Activated naive CD8-positive, alpha-beta T cell treated with anti-CD3 and anti-CD28 coated beads, Interleukin-2, amount 50 U/mL, for 16 hours (primary cell): ENCODE data around the gene IL20.
"Not testable (repeated sequence)": the region's sequence is repeated elsewhere in the genome, so short reads cannot be mapped to it uniquely, and the experiment has no call there.

Source experiments
- DNase-seq: peaks from one replicate; pipeline ENCODE4 v3.0.0-alpha.2; 2020; ENCODE audit warnings: low read depth, low spot score

The IL20 gene

DNA sequence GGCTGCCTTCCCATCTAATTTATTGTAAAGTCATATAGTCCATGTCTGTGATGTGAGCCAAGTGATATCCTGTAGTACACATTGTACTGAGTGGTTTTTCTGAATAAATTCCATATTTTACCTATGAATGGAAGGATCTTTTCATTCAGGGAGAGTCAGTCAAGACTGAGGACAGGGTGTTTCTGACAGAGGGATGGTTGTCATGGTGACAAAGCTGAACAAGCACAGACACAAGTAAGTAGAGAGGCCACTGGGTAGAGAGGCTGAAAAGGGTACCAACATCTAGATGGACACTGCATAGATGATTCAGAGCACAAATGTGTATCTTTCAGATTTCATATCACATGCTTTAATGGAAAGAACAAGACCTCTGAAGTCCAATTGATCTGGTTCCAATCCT, 22.6 kb upstream of the IL20 start:
- no peak for DNase-seq

DNA sequence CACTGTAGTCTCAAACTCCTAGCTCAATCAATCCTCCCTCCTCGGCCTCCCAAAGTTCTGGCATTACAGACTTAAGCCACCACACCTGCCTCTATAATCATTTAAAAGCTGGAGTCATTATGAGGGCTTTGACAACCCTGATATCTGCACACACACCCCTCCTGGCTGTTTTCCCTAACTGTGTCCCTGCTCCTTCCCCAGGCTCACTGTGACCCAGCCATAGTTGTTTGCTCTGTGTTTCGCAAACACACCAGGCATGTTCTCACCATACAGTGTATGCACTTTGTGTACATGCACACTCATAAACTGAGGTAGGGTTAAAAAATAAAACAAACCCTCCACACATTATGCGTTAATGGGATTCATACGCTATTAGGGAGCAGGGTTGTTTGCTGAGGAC, 21.8 kb upstream of the IL20 start:
- DNase-seq: no peak

DNA sequence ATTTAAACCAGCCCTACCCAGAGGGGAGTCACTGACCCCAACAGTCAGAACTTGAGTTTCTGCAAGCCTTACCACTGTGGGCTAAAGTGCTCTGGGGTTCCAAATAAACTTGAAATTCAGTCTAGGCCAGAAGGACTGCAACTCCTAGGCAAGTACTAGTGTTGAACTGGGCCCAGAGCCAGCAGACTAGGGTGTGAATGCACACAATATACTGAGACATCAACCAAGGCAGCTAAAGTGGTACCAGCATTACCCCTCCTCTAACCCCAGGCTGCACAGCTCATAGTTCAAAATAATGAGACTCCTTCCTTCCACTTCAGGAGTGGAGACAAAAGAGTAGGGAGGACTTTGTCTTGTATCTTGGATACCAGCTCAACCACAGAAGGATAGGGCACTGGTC, 18.9 kb upstream of the IL20 start:
- DNase-seq: no peak

DNA sequence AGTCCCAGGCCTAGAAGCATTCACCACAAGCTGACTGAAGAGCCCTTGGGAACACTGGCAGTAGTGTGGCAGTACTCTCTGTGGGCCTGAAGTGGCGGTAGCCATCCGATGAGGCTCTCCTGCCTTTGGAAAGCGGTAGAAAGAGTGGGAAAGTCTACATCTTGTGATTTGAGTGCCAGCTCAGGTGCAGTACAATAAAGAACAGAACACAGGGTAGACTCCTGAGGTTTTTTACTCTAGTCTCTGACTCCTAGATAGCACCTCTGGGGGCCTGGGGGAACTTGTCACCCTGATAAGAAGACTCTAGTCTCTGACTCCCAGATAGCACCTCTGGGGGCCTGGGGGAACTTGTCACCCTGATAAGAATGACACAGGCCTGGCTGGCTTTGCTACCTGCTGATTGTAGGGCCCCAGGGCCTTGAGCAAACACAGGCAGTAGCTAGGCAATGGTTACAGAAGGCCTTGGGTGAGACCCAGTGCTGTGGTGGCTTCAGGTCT, 18.0 kb upstream of the IL20 start:
- no peak for DNase-seq

DNA sequence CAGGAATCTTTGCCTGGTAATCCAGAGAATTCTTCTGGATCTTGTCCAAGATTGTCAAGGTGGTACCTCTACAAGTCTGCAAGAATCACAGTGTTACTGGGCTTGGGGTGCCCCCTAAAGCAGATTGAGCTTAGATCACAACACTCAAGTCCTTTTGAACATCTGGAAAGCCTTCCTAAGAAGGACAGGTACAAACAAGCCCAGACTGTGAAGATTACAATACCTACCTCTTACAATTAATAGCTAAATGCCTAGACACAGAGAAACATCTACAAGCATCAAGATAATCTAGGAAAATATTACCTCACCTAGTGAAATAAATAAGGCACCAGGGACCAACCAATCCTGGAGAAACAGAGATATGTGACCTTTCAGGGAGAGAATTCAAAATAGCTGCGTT, 17.5 kb upstream of the IL20 start:
- DNase-seq: no peak

DNA sequence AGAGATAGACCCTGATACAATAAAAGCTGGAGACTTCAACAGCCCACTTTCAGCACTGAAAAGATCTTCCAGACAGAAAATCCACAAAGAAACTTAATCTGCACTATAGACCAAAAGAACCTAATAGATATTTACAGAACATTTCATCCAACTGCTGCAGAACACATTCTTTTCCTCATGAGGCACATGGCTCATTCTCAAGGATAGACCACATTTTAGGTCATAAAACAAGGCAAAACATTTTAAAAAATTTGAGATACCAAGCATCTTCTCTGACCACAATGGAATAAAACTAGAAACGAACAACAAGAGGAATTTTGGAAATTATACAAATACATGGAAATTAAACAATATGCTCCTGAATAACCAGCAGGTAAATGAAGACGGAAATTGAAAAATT, 15.0 kb upstream of the IL20 start:
- DNase-seq: no peak

DNA sequence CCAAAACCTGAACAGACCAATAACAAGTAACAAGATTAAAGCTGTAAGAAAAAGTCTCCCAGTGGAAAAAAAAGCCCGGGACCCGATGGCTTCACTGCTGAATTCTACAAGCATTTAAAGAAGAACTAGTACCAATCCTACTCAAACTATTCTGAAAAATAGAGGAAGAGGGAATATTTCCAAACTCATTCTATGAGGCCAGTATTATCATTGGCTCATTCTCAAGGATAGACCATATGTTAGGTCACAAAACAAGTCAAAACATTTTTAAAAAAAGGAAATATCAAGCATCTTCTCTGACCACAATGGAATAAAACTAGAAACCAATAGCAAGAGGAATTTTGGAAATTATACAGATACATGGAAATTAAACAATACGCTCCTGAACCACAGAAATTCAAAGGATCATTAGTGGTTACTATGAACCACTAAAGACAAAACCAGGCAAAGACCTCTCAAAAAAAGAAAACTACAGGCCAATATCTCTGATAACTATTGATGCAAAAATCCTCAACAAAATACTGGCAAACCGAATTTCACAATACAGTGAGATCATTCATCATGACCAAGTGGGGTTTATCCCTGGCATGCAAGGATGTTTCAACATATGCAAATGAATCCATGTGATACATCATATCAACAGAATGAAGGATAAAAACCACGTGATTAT, 13.9 kb upstream of the IL20 start:
- no peak for DNase-seq

DNA sequence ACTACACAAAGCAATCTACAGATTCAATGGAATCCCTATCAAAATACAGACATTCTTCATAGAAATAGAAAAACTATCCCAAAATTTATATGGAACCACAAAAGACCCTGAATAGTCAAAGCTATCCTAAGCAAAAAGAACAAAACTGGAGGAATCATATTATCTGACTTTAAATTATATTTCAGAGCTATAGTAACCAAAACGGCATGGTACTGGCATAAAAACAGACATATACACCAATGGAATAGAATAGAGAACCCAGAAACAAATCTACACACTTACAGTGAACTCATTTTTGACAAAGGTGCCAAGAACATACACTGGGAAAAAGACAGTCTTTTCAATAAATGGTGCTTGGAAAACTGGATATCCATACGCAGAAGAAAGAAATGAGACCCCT, 12.8 kb upstream of the IL20 start:
- not testable (repeated sequence) for DNase-seq

DNA sequence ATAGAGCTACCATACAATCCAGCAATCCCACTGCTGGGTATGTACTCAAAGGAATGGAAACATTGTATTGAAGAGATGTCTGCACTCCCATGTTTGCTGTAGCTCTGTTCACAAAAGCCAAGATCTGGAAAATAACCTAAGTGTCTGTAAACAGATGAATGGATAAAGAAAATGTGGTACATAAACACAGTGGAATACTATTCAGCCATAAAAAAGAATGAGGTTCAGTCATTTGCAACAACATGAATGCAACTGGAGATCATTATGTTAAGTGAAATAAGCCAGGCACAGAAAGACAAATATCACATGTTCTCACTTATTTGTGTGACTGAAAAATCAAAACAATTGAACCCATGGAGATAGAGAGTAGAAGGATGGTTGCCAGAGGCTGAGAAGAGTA, 11.7 kb upstream of the IL20 start:
- not testable (repeated sequence) for DNase-seq

DNA sequence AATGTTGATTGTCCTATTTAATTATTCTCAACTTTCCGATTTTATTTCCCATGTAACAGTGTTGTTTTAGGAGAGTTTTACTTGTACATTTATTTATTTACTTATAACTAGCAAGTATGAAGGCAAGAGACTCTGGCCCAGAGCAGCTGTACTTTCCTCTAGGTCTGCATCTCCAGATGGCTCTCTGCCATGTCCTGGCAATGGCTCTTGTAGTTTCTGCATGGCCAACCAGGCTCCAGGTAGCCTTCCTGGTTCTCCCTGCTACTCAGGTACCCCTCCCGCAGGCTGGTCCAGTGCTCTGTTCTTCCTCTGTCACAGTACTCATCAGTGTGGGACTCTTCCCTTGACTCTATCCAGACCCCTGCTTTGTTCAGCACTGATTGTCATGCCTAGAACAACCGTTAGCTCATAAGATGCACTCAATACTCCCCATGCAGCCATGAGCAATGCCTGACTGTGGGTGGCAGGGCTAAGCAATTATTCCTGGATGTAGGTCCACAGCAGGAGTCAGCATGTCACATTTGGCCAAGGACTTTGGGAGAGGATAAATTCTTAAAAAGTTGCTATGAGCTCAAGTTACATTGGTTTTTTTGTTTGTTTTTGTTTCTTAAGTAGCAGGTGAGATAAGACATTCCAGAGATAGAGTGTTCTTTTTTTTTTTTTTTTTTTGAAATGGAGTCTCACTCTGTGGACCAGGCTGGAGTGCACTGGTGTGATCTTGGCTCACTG, 10.9 kb upstream of the IL20 start:
- no peak for DNase-seq

DNA sequence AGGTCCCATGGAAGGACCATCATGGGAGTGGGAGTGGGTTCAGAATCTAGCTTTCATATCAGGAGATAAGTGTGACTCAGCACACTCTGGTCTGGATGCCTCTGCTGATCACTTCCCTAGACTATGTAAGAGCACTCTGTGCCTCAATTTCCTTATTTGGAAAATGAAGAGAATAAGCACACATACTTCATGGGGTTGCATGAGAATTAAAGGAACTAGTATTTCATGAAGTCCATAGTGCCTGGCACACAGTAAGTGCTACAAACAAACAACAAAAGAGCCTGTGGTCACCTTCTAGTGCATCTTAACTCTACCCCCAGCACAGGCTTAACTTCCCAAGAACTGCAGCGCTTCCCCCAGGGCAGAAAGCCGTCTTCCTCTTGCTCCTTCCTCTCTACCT, 9.6 kb upstream of the IL20 start:
- DNase-seq: no peak

DNA sequence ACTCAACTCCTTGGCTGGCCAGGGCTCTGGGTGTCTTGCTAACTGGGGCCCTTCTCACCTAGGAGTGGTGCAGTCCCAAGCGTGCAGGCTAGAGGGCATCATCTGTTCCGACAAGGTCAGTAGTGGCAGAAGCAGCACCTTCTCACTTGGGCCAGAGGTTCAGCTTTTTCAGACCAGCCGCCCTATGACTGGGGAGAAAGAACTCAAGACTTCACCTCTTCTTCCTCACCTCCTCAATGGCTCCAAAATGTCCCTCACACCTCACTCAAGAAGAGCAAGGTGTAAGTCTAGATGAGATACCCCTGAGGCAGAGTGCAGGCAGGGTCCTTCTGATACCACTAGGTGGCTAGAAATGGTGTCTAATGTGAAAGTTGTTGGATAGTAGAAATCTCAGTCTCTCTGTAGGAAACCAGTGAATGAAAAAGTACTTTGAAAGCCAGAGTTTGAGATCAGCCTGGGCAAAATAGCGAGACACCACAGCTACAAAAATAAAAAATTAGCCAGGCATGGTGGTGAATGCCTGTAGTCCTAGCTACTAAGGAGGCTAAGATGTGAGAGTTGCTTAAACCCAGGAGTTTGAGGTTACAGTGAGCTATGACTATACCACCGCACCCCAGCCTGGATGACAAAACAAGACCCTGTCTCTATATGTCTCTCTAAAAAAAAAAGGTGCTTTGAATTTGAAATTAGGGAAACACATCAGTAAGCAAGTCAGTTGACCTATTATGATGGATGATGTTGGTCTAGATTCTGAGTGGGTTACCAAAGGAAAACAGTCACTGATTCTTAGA, 8.6 kb upstream of the IL20 start:
- DNase-seq: no peak

DNA sequence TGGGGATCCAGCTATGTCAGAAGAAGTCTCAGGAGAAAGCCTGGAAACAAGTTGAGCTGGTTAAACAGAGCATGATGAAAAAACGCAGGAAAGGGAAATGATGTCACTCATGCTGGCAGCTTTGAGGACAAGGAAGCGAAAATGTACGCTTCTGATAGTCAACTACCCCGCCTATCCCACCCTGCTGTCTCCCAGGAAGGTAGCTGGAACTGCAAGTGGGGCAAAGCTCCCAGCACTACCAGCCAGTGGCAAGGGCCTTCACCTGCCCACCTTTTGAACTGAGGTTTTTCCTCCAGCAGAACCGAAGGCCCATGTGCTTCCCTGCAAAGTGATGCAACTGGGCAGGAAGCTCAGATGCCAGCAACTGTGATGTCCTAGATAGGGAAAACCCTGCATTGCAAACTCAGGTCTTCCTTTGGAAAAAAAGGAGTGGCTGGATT, 6.3 kb upstream of the IL20 start:
- DNase-seq: no peak

DNA sequence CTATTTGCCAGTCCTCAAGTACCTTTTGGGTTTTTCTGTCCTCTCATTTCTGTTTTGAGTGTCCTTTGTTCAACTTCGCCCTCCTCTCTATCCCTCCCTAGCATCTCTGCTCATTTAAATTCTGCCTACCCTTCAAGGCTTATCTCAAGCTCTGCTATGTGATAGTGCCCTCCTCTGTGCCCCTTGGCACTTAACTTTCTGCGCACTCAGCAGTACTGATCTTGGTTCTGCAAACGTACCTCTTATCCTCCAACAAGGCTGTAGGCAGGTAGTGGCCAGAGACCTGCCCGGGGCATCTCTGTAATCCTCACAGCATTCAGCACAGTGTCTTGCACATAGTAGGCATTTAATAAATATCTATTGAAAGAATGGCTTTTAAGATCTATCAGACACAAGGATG, 5.3 kb upstream of the IL20 start:
- no peak for DNase-seq

DNA sequence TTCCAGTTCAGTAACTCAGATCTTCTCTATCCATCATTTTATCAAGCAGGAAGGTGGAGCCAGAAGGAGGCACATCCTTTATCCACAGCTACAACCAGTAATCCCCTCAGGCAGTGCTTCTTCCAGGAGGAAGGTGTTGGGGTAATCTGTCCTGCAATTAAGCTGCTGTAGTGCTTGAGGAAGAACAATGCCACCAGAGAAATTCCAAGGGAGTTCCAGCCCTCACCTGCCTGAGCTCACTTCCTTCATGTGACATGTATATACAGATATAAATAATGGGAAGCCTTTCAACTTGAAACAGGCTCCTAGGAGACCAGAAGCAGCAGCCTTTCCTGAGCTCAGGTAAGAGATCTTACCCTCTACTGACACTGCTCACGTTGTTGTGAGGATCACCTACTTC, 2.2 kb upstream of the IL20 start:
- DNase-seq: no peak

DNA sequence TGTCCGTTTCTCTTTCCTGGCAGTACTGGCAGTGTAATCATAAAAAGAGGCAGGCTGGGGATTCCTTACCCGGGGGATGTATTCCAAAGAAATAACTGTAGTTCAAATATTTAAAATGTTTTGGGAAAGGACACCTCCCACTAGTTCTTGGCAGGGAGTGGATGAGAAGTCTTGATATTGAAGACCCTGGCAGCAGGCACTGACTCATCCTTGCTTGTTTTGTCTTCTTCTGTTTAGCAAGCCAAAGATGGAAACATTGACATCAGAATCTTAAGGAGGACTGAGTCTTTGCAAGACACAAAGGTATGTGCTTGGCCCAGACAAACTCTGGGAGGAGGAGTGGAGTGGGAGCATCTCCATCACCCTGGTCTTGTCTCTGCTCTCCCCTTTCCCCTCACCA, 639 bp downstream of the IL20 start:
- DNase-seq: no peak

DNA sequence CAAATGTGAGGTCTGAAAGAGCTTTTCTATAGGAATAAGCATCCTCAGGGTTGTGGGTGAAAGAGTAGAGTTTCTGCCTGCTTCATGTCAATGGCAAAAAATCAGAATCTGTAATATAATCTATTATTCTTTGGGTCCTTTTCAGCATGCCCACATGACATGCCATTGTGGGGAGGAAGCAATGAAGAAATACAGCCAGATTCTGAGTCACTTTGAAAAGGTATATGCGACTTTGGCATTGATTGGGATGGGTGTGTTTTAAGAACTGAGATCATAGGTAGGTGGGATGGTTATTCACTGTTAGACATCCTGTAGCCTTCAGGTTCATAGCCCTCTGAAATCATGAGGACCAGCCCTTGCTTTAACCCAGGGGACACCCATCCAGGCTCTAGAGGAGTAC, 1.8 kb downstream of the IL20 start:
- DNase-seq: no peak

DNA sequence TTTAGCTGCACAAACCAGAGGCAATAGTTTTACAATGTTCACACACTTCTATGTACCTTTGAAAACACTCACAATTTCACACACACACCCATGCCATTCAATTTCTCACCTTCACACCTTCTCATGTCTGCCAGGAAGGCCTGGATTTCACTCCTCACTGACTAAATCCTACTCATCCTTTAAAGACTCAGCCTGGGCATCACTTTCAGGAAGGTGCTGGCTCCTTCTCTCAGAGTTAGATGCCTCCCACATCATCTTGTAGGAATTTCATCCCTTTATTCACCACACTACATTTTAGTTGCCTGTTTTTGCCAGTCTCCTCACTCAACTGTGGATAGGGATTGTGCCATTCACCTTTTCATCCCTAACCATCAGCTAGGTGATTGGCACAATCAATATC, 2.3 kb downstream of the IL20 start:
- no peak for DNase-seq

DNA sequence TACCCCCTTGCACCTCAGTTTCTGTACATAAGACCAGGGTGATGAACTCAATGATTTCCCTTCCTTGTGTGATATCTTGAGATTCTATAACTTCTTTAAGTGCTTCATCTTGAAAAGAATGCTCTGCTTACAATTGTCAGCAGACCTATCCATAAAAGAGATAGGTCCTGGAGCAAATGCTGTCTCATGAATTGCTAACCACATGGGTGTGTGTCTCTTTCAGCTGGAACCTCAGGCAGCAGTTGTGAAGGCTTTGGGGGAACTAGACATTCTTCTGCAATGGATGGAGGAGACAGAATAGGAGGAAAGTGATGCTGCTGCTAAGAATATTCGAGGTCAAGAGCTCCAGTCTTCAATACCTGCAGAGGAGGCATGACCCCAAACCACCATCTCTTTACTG, 2.8 kb downstream of the IL20 start:
- no peak for DNase-seq

DNA sequence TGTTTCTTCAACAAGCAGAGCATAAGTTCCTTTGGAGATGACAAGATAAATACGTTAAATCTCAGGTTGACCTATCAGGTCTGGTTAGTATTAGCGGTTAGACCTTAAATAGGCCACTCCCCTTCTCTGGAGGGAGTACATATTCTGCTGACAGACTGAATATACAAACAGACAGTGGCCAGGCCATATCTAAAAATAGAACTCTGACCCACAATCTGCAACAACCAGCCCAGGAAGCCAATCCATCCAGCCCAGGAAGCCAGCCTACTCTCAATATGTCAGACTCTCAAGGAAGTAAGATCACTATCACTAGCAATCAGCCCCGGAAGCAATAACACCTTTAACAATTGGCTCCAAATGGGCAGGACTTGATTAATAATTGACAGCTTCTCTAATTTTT, 6.7 kb downstream of the IL20 start:
- DNase-seq: no peak

DNA sequence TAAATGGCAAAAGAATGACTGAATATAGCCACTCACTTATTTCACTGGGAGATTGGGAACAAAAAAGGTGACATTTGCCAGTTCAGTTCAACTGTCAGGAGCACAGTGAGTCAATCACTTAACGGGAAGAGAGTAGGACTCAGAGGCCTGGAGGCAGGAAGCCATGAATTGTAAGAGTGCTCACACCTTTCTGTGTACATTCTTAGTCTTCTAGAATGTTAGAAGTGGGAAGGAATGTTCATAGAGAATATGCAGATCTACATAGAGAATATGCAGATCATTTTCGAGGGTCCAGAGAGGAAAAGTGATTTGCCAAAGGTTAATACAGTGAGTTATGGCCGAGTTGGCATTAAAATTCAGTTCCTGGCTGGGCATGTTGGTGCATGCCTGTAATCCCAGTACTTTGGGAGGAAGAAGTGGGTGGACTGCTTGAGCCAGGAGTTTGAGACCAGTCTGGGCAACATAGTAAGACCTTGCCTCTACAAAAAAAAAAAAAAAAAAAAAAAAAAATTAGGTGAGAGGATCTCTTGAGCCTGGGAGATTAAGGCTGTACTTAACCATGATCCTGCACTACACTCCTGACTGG, 8.3 kb downstream of the IL20 start:
- no peak for DNase-seq

DNA sequence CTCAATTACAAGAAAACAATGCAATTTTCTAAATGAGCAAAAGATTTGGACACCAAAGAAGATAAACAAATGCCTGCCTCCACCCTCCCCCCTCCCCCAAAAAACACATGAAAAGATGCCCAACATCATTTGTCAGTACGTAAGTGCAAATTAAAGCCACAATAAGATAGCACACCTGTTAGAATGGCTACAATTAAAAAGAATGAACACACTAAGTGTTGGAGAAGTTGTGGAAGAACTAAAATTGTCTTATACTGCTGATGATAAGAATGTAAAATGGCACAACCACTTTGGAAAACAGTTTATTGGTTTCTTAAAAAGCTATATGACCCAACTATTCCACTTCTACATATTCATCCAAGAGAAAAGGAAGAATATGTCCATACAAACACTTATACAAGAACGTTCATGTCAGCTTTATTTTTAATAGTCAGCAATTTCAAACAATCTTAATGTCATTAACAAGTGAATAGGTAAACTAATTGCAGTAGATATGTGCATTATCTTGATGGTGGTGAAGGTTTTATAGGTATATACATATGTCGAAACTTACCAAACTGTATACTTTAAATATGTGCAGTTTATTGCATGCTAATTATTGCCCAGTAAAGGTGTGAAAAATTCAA, 10.4 kb downstream of the IL20 start:
- no peak for DNase-seq
